NCI-H2081 treated with DMSO at 0.1 percent for 48 hours (cell line): ENCODE results near the gene POLA2.

Experiments used
- DNase-seq: peaks from one replicate; lab custom pipeline; 2025; lab: John Stamatoyannopoulos, UW

The POLA2 gene

GRCh38 chr11:65307298-65308229 is 45.8 kb downstream of the POLA2 start:
- DNase-seq = no peak

- no peak for DNase-seq
These were observed 46.6 kb downstream of the POLA2 start for GRCh38 chr11:65308281-65308891.

GRCh38 chr11:65309006-65309405 is 47.2 kb downstream of the POLA2 start:
- DNase-seq = no peak

- no peak for DNase-seq
These were observed 48.5 kb downstream of the POLA2 start for GRCh38 chr11:65310215-65310614.

GRCh38 chr11:65310736-65311135 is 49.0 kb downstream of the POLA2 start:
- no peak for DNase-seq

- no peak for DNase-seq
These were observed 49.5 kb downstream of the POLA2 start for GRCh38 chr11:65311170-65311678.

- no peak for DNase-seq
These were observed 52.9 kb downstream of the POLA2 start, which contains the start of gene CDC42EP2 for GRCh38 chr11:65314501-65315203. CDC42EP2 (plus strand) TSS chr11:65314866; CDS start chr11:65320899, 6,033 bp downstream.

GRCh38 chr11:65315204-65315865 is 53.6 kb downstream of the POLA2 start:
- DNase-seq = no peak

GRCh38 chr11:65315866-65316226 is 54.1 kb downstream of the POLA2 start:
- DNase-seq = no peak

GRCh38 chr11:65316227-65317024 is 54.7 kb downstream of the POLA2 start:
- no peak for DNase-seq

GRCh38 chr11:65317025-65317786 is 55.4 kb downstream of the POLA2 start:
- no peak for DNase-seq

GRCh38 chr11:65320386-65321075 is 58.8 kb downstream of the POLA2 start:
- DNase-seq = no peak

- DNase-seq = no peak
These were observed 59.3 kb downstream of the POLA2 start for GRCh38 chr11:65321076-65321475.

- no peak for DNase-seq
These were observed 60.2 kb downstream of the POLA2 start for GRCh38 chr11:65321828-65322485.

- DNase-seq = no peak
These were observed 62.1 kb downstream of the POLA2 start for GRCh38 chr11:65323813-65324212.

GRCh38 chr11:65325435-65325834 is 63.7 kb downstream of the POLA2 start:
- DNase-seq = no peak

GRCh38 chr11:65327021-65327420 is 65.3 kb downstream of the POLA2 start:
- no peak for DNase-seq

GRCh38 chr11:65329478-65329877 is 67.7 kb downstream of the POLA2 start:
- no peak for DNase-seq

- peak; percentile 54 for DNase-seq
These were observed 68.2 kb downstream of the POLA2 start for GRCh38 chr11:65329944-65330403.
